HG02763 (cell line): ENCODE results near the gene ATP5PF.
"Not testable (repeated sequence)": the region's sequence is repeated elsewhere in the genome, so short reads cannot be mapped to it uniquely, and the experiment has no call there.

Experiments used
- ATAC-seq: cut with Tn5 transposase; IDR thresholded peaks from one replicate; pipeline ENCODE4 v1.9.1; 2021; ENCODE audit warnings: mild to moderate bottlenecking, moderate library complexity; ENCODE audit not compliant: unreplicated experiment

The ATP5PF gene

GRCh38 chr21:25734904-25735645 is at the start of gene ATP5PF, which contains the start of gene GABPA:
Gene ATP5PF, minus strand, starts transcription at chr21:25734904. Its CDS starts 5,110 bp downstream, at chr21:25729794.
Gene GABPA, plus strand, starts transcription at chr21:25734972. Its CDS starts 6,627 bp downstream, at chr21:25741599.
- ATAC-seq, result peak; percentile 89

GRCh38 chr21:25778126-25778875 is 43.6 kb upstream of the ATP5PF start:
- ATAC-seq, result not testable (repeated sequence)

GRCh38 chr21:25776440-25776839 is 41.7 kb upstream of the ATP5PF start:
- ATAC-seq, result no peak

- ATAC-seq, result no peak
Measured at GRCh38 chr21:25772686-25773085, 38.0 kb upstream of the ATP5PF start.

- ATAC-seq, result no peak
Measured at GRCh38 chr21:25767921-25768320, 33.2 kb upstream of the ATP5PF start.

- no peak for ATAC-seq
Measured at GRCh38 chr21:25764065-25764464, 29.4 kb upstream of the ATP5PF start.

GRCh38 chr21:25760677-25761076 is 26.0 kb upstream of the ATP5PF start:
- ATAC-seq, result no peak

GRCh38 chr21:25760061-25760460 is 25.4 kb upstream of the ATP5PF start:
- no peak for ATAC-seq

- no peak for ATAC-seq
Measured at GRCh38 chr21:25759573-25759972, 24.9 kb upstream of the ATP5PF start.

- no peak for ATAC-seq
Measured at GRCh38 chr21:25757531-25757930, 22.8 kb upstream of the ATP5PF start.

- peak; percentile 50 for ATAC-seq
Measured at GRCh38 chr21:25756190-25756932, 21.7 kb upstream of the ATP5PF start.

GRCh38 chr21:25752416-25752815 is 17.7 kb upstream of the ATP5PF start:
- ATAC-seq, result no peak

- no peak for ATAC-seq
Measured at GRCh38 chr21:25750085-25750484, 15.4 kb upstream of the ATP5PF start.

GRCh38 chr21:25744854-25745253 is 10.2 kb upstream of the ATP5PF start:
- ATAC-seq, result no peak

- no peak for ATAC-seq
Measured at GRCh38 chr21:25742900-25743299, 8.2 kb upstream of the ATP5PF start.

GRCh38 chr21:25737421-25737820 is 2.7 kb upstream of the ATP5PF start:
- ATAC-seq, result no peak

- peak; percentile 8 for ATAC-seq
Measured at GRCh38 chr21:25735646-25736597, 1.2 kb upstream of the ATP5PF start.

- no peak for ATAC-seq
Measured at GRCh38 chr21:25734654-25734903, 125 bp downstream of the ATP5PF start.

GRCh38 chr21:25733859-25734653 is 648 bp downstream of the ATP5PF start:
- peak; percentile 4 for ATAC-seq
